ENCODE results near the gene OR10G3.
A peak's percentile ranks its signal among the peaks of the same experiment; 100 is the strongest.
"Not testable (repeated sequence)": the region's sequence is repeated elsewhere in the genome, so short reads cannot be mapped to it uniquely, and the experiment has no call there.

OR10G3 gene

GRCh38 chr14:21572604-21573003, 7.3 kb downstream of the OR10G3 start:
- H3K27ac ChIP-seq = no peak overlapping the region
- TF ChIP-seq CTCF (IDR thresholded peaks at IDR 0.05) = no peak

GRCh38 chr14:21558703-21559170, 21.1 kb downstream of the OR10G3 start:
- TF ChIP-seq CTCF (IDR thresholded peaks at IDR 0.05) (no peak), ZFX (IDR thresholded peaks at IDR 0.05; ENCODE audit: borderline replicate concordance) (no peak)
- no peak overlapping the region for H3K27ac ChIP-seq

- H3K27ac ChIP-seq = peak overlapping the region; percentile 20; the same call in 1 of the 2 replicates
- TF ChIP-seq CTCF (IDR thresholded peaks at IDR 0.05) = peak; percentile 82
- no peak for TF ChIP-seq ZFX (IDR thresholded peaks at IDR 0.05; ENCODE audit: borderline replicate concordance)
Observed at GRCh38 chr14:21557084-21557901, 22.6 kb downstream of the OR10G3 start.

- 0 out of 2 replicates have a peak overlapping the region, but pooled peaks have one; percentile 20 for H3K27ac ChIP-seq
- no peak for TF ChIP-seq CTCF (IDR thresholded peaks at IDR 0.05)
- TF ChIP-seq ZFX (IDR thresholded peaks at IDR 0.05; ENCODE audit: borderline replicate concordance) = no peak
Observed at GRCh38 chr14:21556378-21557083, 23.3 kb downstream of the OR10G3 start.

GRCh38 chr14:21553266-21553665, 26.6 kb downstream of the OR10G3 start:
- TF ChIP-seq ZFX (IDR thresholded peaks at IDR 0.05; ENCODE audit: borderline replicate concordance) (no peak), CTCF (IDR thresholded peaks at IDR 0.05) (no peak)
- H3K27ac ChIP-seq = no peak overlapping the region

GRCh38 chr14:21544588-21544987, 35.3 kb downstream of the OR10G3 start:
- H3K27ac ChIP-seq = not testable (repeated sequence)

- TF ChIP-seq ZFX (IDR thresholded peaks at IDR 0.05; ENCODE audit: borderline replicate concordance) (no peak), CTCF (IDR thresholded peaks at IDR 0.05) (no peak)
- no peak overlapping the region for H3K27ac ChIP-seq
Observed at GRCh38 chr14:21543963-21544362, 35.9 kb downstream of the OR10G3 start.

Measured in 22Rv1 (cell line).